Transverse colon (tissue), 4 donors: ENCODE measurements around the gene ATP11A. TPM values are rescaled to one million over a fixed set of nuclear protein-coding genes. Genes with fewer than 3 reads are reported as not detected.

ENCODE experiments used
- DNase-seq: peaks from one replicate; pipeline ENCODE4 v3.0.0-alpha.2; 2019
- H3K27ac ChIP-seq, 4 donors: fragments of 200-600 bp; sonication (generic); 2 replicates each; pipeline ENCODE4 v1.5.1; 2016 to 2018; ENCODE audit warnings: inconsistent platforms in 4 of 4
- H3K27me3 ChIP-seq: fragments of 200-600 bp; sonication (generic); 2 replicates; pipeline ENCODE4 v1.5.1; 2017; ENCODE audit warnings: inconsistent platforms
- H3K36me3 ChIP-seq, 4 donors: fragments of 200-600 bp; sonication (generic); 2 replicates each; pipeline ENCODE4 v1.5.1; 2017 to 2019; ENCODE audit warnings: inconsistent platforms in 4 of 4
- H3K4me1 ChIP-seq, 4 donors: fragments of 200-600 bp; sonication (generic); 2 replicates each; pipeline ENCODE4 v1.5.1; 2017 to 2020; ENCODE audit warnings: inconsistent platforms in 4 of 4
- H3K4me3 ChIP-seq, 4 donors: fragments of 200-600 bp; sonication (generic); 1 replicate in 1 of 4; 2 replicates in 3 of 4; pipeline versions ENCODE4 v1.5.1 to v1.6.1; 2017 to 2019; ENCODE audit warnings: inconsistent platforms in 4 of 4
- H3K9me3 ChIP-seq, 2 donors: fragments of 200-600 bp; sonication (generic); 2 replicates each; pipeline ENCODE4 v1.5.1; 2017 to 2019; ENCODE audit warnings: inconsistent platforms in 2 of 2
- CTCF ChIP-seq, 5 experiments: fragments of 200-600 bp in 3 of 5; fragments of 450-650 bp in 2 of 5; sonication (generic) in 3 of 5; IDR thresholded peaks; 1 replicate in 2 of 5; 2 replicates in 3 of 5; pipeline ENCODE4 v1.5.1; 2016 to 2017; ENCODE audit warnings: antibody characterized with exemption in 5 of 5, inconsistent platforms in 3 of 5, mild to moderate bottlenecking in 2 of 5, moderate library complexity in 1 of 5
- EP300 ChIP-seq: sonication (generic); formaldehyde crosslinking; IDR thresholded peaks from one replicate; pipeline ENCODE4 v1.6.1; 2017; ENCODE audit warnings: antibody characterized with exemption, low read depth
- POLR2A ChIP-seq: fragments of 450-650 bp; IDR thresholded peaks from one replicate; pipeline ENCODE4 v1.6.1; 2016; ENCODE audit warnings: antibody characterized with exemption, mild to moderate bottlenecking, moderate library complexity
- POLR2AphosphoS5 ChIP-seq, 3 donors: sonication (generic); formaldehyde crosslinking; IDR thresholded peaks; one replicate each; pipeline ENCODE4 v1.6.1; 2016; ENCODE audit warnings: antibody characterized with exemption in 3 of 3
- WGBS, 2 donors: methylation state at CpG; one replicate each; pipeline ENCODE4 v1.1.5; 2018; ENCODE audit warnings: low coverage in 1 of 2; 5-methylcytosine and 5-hydroxymethylcytosine counted together
- in situ Hi-C, 4 donors: fragments of 200-750 bp; cut with MboI; loops; one replicate each; pipeline versions ENCODE4 v1.15.0 to v1.15.1; 2017; ENCODE audit warnings: low sequenced_read_pairs in 3 of 4, low pct_ligation_motif_present in 1 of 4, low pct_unique_long_range_greater_than_20kb in 1 of 4
- intact Hi-C: fragments of 100-400 bp; cut with DNase I; formaldehyde crosslinking; loops from one replicate; pipeline ENCODE4 v1.15.1; 2023; ENCODE audit warnings: low total_unique reads
- total RNA-seq, 4 donors: library from RNA; depleted of rRNA; stranded (reverse); fragments of >200 nt; gene quantifications; one replicate each; pipeline ENCODE4 v1.1.0, GENCODE V29; 2016

The ATP11A gene
- total RNA-seq, 4 donors from 2014 or later, result 10.2 to 17.5 (median 13.3) TPM

GRCh38 chr13:112899281-112900225 is 209.7 kb downstream of the ATP11A start:
- in situ Hi-C loops, result no loop called here

GRCh38 chr13:112900226-112900600 is 210.4 kb downstream of the ATP11A start:
- H3K27ac ChIP-seq, result no peak overlapping the region
- no peaks in the 10 kb centered on the region for H3K36me3 ChIP-seq
- peaks cover 10% of the 10 kb centered on the region for H3K27me3 ChIP-seq
- TF ChIP-seq POLR2AphosphoS5 (IDR thresholded peaks at IDR 0.05), result no peak
- TF ChIP-seq POLR2A, result no peak
- TF ChIP-seq CTCF (IDR thresholded peaks at IDR 0.05), result no peak
- no peak for TF ChIP-seq EP300
- WGBS, 2 donors, result 82 to 92% methylated on average over 2 to 9 of the region's 9 CpGs
- in situ Hi-C loops, result no loop called here
- intact Hi-C loops, result no loop called here
- DNase-seq, result peak; percentile 7
- peaks cover 0 to 4% (median under 1%) of the 10 kb centered on the region in 4 donors for H3K4me1 ChIP-seq
- H3K9me3 ChIP-seq, result no peaks in the 10 kb centered on the region
- no peak overlapping the region for H3K4me3 ChIP-seq

More at GRCh38 chr13:112899281-112900225, 209.7 kb downstream of the ATP11A start:
- intact Hi-C loops, result no loop called here
- H3K27ac ChIP-seq, result no peak overlapping the region
- 85 to 90% methylated on average over 6 to 29 of the region's 29 CpGs for WGBS, 2 donors
- H3K4me1 ChIP-seq, result peaks cover 6 to 10% (median 7%) of the 10 kb centered on the region in 4 donors
- H3K4me3 ChIP-seq, result no peak overlapping the region
- peaks cover 16% of the 10 kb centered on the region for H3K27me3 ChIP-seq
- no peak for DNase-seq
- no peaks in the 10 kb centered on the region for H3K36me3 ChIP-seq
- no peaks in the 10 kb centered on the region for H3K9me3 ChIP-seq
- TF ChIP-seq EP300 (no peak), POLR2A (no peak), CTCF (IDR thresholded peaks at IDR 0.05) (no peak), POLR2AphosphoS5 (IDR thresholded peaks at IDR 0.05) (no peak)

- H3K27ac ChIP-seq, result no peak overlapping the region
- H3K4me3 ChIP-seq, result no peak overlapping the region
- H3K27me3 ChIP-seq, result peaks cover 5% of the 10 kb centered on the region
- H3K9me3 ChIP-seq, result no peaks in the 10 kb centered on the region
- in situ Hi-C loops, result no loop called here
- 84% methylated on average over 6 of the region's 8 CpGs; no CpG with 5 or more reads in 1 of the 2 donors for whole genome bisulfite sequencing, 2 donors
- intact Hi-C loops, result no loop called here
- H3K4me1 ChIP-seq, result no peaks in the 10 kb centered on the region
- TF ChIP-seq EP300, result no peak
- no peak for TF ChIP-seq POLR2AphosphoS5 (IDR thresholded peaks at IDR 0.05)
- TF ChIP-seq CTCF (IDR thresholded peaks at IDR 0.05), result no peak
- TF ChIP-seq POLR2A, result no peak
- H3K36me3 ChIP-seq, result no peaks in the 10 kb centered on the region
- DNase-seq, result peak; percentile 2
These were observed 210.9 kb downstream of the ATP11A start for GRCh38 chr13:112900691-112901091.

DNA sequence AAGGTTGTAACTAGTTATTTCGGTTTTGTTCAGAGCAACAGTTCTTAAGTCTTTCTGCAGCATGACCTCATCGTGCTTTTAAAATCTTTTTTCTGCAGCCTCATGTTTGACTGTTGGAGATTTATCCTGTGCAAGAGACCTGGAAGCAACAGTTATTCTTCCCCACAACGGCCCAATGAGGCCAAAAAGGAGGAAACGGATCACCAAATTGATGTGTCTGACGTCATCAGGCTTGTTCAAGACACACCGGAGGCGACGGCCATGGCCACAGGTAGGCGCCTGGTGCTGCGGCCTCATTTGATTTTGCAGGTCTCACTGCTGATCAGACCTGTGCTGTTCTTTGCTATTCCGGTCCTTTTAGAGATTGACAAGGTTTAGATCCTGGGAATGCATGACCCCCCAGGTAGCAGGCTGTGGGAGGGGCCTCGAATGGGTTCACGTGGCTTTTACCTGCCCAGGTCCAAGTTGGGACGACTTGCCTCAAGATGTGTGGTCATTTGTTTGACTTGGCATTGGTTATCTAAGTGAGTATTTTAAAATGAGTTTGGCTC is 212.3 kb downstream of the ATP11A start:
- DNase-seq, result no peak
- 71 to 72% methylated on average over 7 to 13 of the region's 14 CpGs for WGBS, 2 donors

More for the DNA sequence above, 212.3 kb downstream of the ATP11A start:
- Histone ChIP-seq H3K9me3 (no peaks in the 10 kb centered on the region), H3K27ac (no peak overlapping the region), H3K4me1 (no peaks in the 10 kb centered on the region), H3K4me3 (no peak overlapping the region), H3K36me3 (no peaks in the 10 kb centered on the region), H3K27me3 (no peaks in the 10 kb centered on the region)
- in situ Hi-C loops (no loop called here), intact Hi-C loops (no loop called here)
- TF ChIP-seq POLR2AphosphoS5 (IDR thresholded peaks at IDR 0.05), result no peak
- TF ChIP-seq CTCF (IDR thresholded peaks at IDR 0.05), result no peak
- TF ChIP-seq EP300, result no peak
- TF ChIP-seq POLR2A, result no peak
